HepG2 (cell line): ENCODE results near the gene RPS6KA5.

ENCODE experiments used
- EZH2 ChIP-seq: conservative IDR thresholded peaks from 2 replicates; pipeline ENCODE4 v1.6.1; 2012; ENCODE audit warnings: mild to moderate bottlenecking, low read depth, low read length, moderate library complexity
- SP5 ChIP-seq: IDR thresholded peaks from 2 replicates; pipeline ENCODE4 v1.6.1; 2016; ENCODE audit warnings: low read depth, borderline replicate concordance
- STAT5B ChIP-seq: sonication (generic); formaldehyde crosslinking; IDR thresholded peaks from 2 replicates; pipeline ENCODE4 v1.4.0; 2020; ENCODE audit warnings: missing genetic modification reagents
- TRIM24 ChIP-seq: sonication (generic); formaldehyde crosslinking; IDR thresholded peaks from 2 replicates; pipeline ENCODE4 v1.8.0; 2022; ENCODE audit warnings: mild to moderate bottlenecking, missing genetic modification reagents
- ZSCAN30 ChIP-seq: sonication (generic); formaldehyde crosslinking; IDR thresholded peaks from 2 replicates; pipeline ENCODE4 v1.5.0; 2020; ENCODE audit warnings: mild to moderate bottlenecking, missing genetic modification reagents

- TF ChIP-seq TRIM24 (CRISPR knock-in tag) (no peak), ZSCAN30 (CRISPR knock-in tag) (no peak), EZH2 (no peak), SP5 (CRISPR knock-in tag) (no peak), STAT5B (no peak)
These were observed 8.2 kb upstream of the RPS6KA5 start for GRCh38 chr14:91068642-91069041.
